Fibroblast of upper back skin (primary cell): Measurements from ENCODE around the gene AK4.

Experiments used
- DNase-seq: peaks from one replicate; pipeline ENCODE4 v3.0.0-alpha.2; 2013

The AK4 gene

GRCh38 chr1:65253800-65254319 is 105.9 kb downstream of the AK4 start:
- no peak for DNase-seq

GRCh38 chr1:65254320-65255034 is 106.5 kb downstream of the AK4 start:
- peak; percentile 43 for DNase-seq

GRCh38 chr1:65255035-65255655 is 107.1 kb downstream of the AK4 start:
- no peak for DNase-seq

GRCh38 chr1:65255656-65256050 is 107.7 kb downstream of the AK4 start:
- DNase-seq = no peak

GRCh38 chr1:65256860-65257708 is 109.1 kb downstream of the AK4 start:
- no peak for DNase-seq

GRCh38 chr1:65258106-65258505 is 110.1 kb downstream of the AK4 start:
- no peak for DNase-seq

- DNase-seq = no peak
Observed at GRCh38 chr1:65259816-65260215, 111.8 kb downstream of the AK4 start.

- DNase-seq = peak; percentile 60
Observed at GRCh38 chr1:65260851-65261473, 113.0 kb downstream of the AK4 start.

GRCh38 chr1:65263286-65263685 is 115.3 kb downstream of the AK4 start:
- DNase-seq = no peak

- DNase-seq = peak; percentile 62
Observed at GRCh38 chr1:65264197-65264929, 116.4 kb downstream of the AK4 start.

- no peak for DNase-seq
Observed at GRCh38 chr1:65265296-65265650, 117.3 kb downstream of the AK4 start.

- DNase-seq = peak; percentile 58
Observed at GRCh38 chr1:65265651-65266351, 117.8 kb downstream of the AK4 start.

GRCh38 chr1:65266476-65266875 is 118.5 kb downstream of the AK4 start:
- DNase-seq = no peak

- DNase-seq = no peak
Observed at GRCh38 chr1:65267271-65267670, 119.3 kb downstream of the AK4 start.

GRCh38 chr1:65267683-65268082 is 119.7 kb downstream of the AK4 start:
- no peak for DNase-seq

- DNase-seq = no peak
Observed at GRCh38 chr1:65269612-65270011, 121.6 kb downstream of the AK4 start.

GRCh38 chr1:65276197-65276939 is 128.4 kb downstream of the AK4 start:
- DNase-seq = no peak

GRCh38 chr1:65277605-65278347 is 129.8 kb downstream of the AK4 start:
- DNase-seq = no peak

GRCh38 chr1:65278376-65279069 is 130.5 kb downstream of the AK4 start:
- no peak for DNase-seq
